Left ventricle myocardium inferior (tissue), 1 donor: ENCODE measurements around the gene TMEM186. TPM values are rescaled to one million over a fixed set of nuclear protein-coding genes. Genes with fewer than 3 reads are reported as not detected.
"Not testable (repeated sequence)": the region's sequence is repeated elsewhere in the genome, so short reads cannot be mapped to it uniquely, and the experiment has no call there.

ENCODE experiments used
- DNase-seq: peaks from one replicate; pipeline ENCODE4 v3.0.0-alpha.2; 2020
- H3K27ac ChIP-seq: fragments of 200-600 bp; replicated peaks from 2 replicates; pipeline ENCODE4 v1.8.0; 2021
- H3K27me3 ChIP-seq: fragments of 200-600 bp; 2 replicates; pipeline ENCODE4 v1.8.0; 2021; ENCODE audit warnings: low read depth
- H3K36me3 ChIP-seq: fragments of 200-600 bp; 2 replicates; pipeline ENCODE4 v1.8.0; 2021
- H3K4me1 ChIP-seq: fragments of 200-600 bp; 2 replicates; pipeline ENCODE4 v1.8.0; 2021
- H3K4me3 ChIP-seq: fragments of 200-600 bp; 2 replicates; pipeline ENCODE4 v1.8.0; 2021; ENCODE audit warnings: mild to moderate bottlenecking, moderate library complexity
- H3K9me3 ChIP-seq: fragments of 200-600 bp; replicated peaks from 2 replicates; pipeline ENCODE4 v1.8.0; 2021
- intact Hi-C: fragments of 100-400 bp; cut with micrococcal nuclease; formaldehyde crosslinking; loops from one replicate; pipeline ENCODE4 v1.11.0; 2022
- total RNA-seq: library from RNA; stranded (reverse); fragmentation: NEBNext Ultra II Directional; extraction: Animal tissue kit (Norgen Biotek cat#: 25700); gene quantifications from one replicate; pipeline ENCODE4 v1.2.1, GENCODE V29; 2021
- TF ChIP-seq, protein P1 (sequence below): fragments of 200-600 bp; IDR thresholded peaks from 2 replicates; pipeline ENCODE4 v1.8.0; 2021; ENCODE audit warnings: antibody characterized with exemption, mild to moderate bottlenecking, borderline replicate concordance
- donor health status: DM: no; HTN: yes; CAD: no; lungs with severe emphysema.

TMEM186 gene
- total RNA-seq, 1 donor from 2014 or later, result 16.4 TPM

DNA sequence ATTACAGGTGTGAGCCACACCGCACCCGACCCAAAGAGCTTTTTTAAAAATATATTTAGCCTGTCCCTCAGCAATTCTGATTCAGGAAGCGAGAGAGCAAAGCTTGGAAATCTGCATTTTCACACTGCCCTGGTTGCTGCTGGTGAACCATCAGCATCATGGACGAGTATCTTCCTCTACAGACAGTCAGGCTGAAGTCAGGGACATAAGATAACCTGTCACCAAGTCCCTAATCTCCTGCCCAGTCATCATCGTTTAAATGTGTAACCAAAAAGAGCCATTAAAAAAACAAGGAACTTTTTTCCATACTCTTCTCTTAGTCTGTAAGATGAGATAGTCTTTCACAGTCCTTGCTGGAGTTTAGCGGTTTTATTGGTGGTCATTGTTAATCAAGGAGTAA is 6.9 kb upstream of the TMEM186 start:
- Histone ChIP-seq H3K27ac (no peak overlapping the region), H3K4me3 (no peak overlapping the region), H3K36me3 (peaks cover 79% of the 10 kb centered on the region), H3K4me1 (peaks cover 10% of the 10 kb centered on the region), H3K9me3 (no peaks in the 10 kb centered on the region), H3K27me3 (no peaks in the 10 kb centered on the region)
- DNase-seq, result no peak
- intact Hi-C loops, result no loop called here
- TF ChIP-seq, protein P1, sequence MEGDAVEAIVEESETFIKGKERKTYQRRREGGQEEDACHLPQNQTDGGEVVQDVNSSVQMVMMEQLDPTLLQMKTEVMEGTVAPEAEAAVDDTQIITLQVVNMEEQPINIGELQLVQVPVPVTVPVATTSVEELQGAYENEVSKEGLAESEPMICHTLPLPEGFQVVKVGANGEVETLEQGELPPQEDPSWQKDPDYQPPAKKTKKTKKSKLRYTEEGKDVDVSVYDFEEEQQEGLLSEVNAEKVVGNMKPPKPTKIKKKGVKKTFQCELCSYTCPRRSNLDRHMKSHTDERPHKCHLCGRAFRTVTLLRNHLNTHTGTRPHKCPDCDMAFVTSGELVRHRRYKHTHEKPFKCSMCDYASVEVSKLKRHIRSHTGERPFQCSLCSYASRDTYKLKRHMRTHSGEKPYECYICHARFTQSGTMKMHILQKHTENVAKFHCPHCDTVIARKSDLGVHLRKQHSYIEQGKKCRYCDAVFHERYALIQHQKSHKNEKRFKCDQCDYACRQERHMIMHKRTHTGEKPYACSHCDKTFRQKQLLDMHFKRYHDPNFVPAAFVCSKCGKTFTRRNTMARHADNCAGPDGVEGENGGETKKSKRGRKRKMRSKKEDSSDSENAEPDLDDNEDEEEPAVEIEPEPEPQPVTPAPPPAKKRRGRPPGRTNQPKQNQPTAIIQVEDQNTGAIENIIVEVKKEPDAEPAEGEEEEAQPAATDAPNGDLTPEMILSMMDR, result no peak

DNA sequence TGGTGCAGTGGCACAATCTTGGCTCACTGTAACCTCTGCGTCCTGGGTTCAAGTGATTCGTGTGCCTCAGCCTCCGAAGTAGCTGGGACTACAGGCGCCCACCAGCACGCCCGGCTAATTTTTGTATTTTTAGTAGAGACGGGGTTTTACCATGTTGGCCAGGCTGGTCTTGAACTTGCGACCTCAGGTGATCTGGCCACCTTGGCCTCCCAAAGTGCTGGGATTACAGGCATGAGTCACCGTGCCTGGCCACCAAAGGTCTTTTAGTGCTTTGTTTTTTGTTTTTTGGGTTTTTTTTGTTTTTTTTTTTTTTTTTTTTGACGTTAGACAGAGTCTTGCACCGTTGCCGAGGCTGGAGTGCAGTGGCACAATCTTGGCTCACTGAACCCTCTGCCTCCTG is 6.3 kb upstream of the TMEM186 start:
- intact Hi-C loops, DNase-seq, H3K4me3 ChIP-seq, H3K9me3 ChIP-seq, H3K27me3 ChIP-seq, H3K27ac ChIP-seq: not testable (repeated sequence)
- peaks cover 16% of the 10 kb centered on the region for H3K4me1 ChIP-seq
- peaks cover 73% of the 10 kb centered on the region for H3K36me3 ChIP-seq

DNA sequence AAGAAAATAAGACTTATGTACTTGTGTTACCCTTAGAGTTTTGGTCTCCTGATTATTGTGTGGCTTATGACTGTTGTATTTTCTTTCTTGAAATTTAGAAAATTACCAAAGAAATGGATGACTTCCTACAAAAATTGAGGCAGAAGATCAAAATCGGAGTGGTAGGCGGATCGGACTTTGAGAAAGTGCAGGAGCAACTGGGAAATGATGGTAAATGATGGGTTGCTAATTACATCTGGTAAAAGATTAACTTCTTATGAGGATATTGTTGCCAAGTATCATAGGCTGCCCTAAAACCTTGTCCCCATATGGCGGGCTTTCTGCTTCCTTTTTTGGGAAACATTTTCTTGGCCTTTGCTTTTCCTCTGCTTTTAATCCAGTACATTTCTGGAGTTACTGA is 4.3 kb upstream of the TMEM186 start:
- H3K36me3 ChIP-seq, result peaks cover 53% of the 10 kb centered on the region
- intact Hi-C loops, result no loop called here

DNA sequence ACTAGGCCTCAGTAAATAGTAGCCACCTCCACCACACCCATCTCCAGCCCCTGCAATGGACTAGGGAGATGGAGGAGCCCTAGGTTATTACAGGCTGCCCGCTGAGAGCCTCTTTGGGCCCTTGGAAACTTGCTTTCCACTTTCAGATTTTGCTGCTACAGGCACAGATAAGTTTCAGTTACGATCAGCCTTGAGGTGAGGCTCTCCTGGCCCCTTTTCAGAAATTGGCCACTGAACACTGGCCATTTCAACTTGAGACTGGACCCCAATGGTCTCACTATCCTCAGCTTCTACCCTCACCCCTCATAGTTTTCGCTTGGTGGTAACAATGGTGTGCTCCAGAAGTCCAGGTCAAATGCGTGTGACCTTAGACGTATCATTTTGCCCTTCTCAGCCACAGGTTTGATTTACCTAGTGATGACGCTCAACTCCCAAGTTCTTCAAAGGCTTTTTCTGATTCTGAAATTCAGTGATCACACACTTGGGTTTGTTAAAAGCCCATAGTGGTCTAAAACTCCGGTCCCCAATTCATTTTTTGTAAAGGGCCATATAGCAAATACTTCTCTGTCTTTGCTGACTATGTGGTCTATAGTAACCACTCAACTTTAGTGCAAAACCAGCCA is 1.2 kb upstream of the TMEM186 start:
- TF ChIP-seq, protein P1, result no peak
- peak overlapping the region; percentile 90 for H3K4me3 ChIP-seq
- peaks cover 22% of the 10 kb centered on the region for H3K36me3 ChIP-seq
- no peak for DNase-seq
- no peaks in the 10 kb centered on the region for H3K27me3 ChIP-seq
- no peaks in the 10 kb centered on the region for H3K9me3 ChIP-seq
- intact Hi-C loops, result loop anchor here (10.0 kb wide), 1 partner anchor 134 kb away; no protein-coding TSS in a partner anchor
- peak overlapping the region; percentile 83 for H3K27ac ChIP-seq
- H3K4me1 ChIP-seq, result peaks cover 53% of the 10 kb centered on the region

More for the DNA sequence above, 4.3 kb upstream of the TMEM186 start:
- H3K4me3 ChIP-seq, result no peak overlapping the region
- no peak for DNase-seq
- TF ChIP-seq, protein P1, result no peak
- H3K27me3 ChIP-seq, result no peaks in the 10 kb centered on the region
- H3K9me3 ChIP-seq, result no peaks in the 10 kb centered on the region
- no peak overlapping the region for H3K27ac ChIP-seq
- peaks cover 34% of the 10 kb centered on the region for H3K4me1 ChIP-seq

DNA sequence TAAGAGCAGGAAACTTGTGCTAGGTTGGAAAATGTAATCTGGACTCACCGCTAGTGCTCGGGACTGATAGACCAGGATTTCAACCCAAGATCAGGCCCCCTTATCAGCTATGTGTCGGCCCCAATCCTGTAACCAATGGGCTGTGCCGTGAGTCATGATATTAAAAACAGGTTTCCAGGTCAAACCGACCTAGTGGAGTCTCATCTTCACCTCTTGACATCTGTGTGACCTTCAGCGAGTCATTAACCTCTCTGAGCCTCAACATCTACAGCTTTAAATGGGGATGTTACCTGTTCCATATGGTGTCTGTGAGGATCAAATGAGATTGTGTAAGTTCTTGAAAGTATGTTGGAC is 712 bp upstream of the TMEM186 start:
- peaks cover 17% of the 10 kb centered on the region for H3K36me3 ChIP-seq
- no peak for DNase-seq
- H3K4me3 ChIP-seq, result peak overlapping the region; percentile 90
- peaks cover 53% of the 10 kb centered on the region for H3K4me1 ChIP-seq
- H3K9me3 ChIP-seq, result no peaks in the 10 kb centered on the region
- TF ChIP-seq, protein P1, result no peak
- intact Hi-C loops, result loop anchor here (10.0 kb wide), 1 partner anchor 133 kb away; no protein-coding TSS in a partner anchor
- H3K27me3 ChIP-seq, result no peaks in the 10 kb centered on the region
- H3K27ac ChIP-seq, result peak overlapping the region; percentile 83
